Neural cell (in vitro differentiated cells): ENCODE measurements around the gene CPE. TPM values are rescaled to one million over a fixed set of nuclear protein-coding genes. Genes with fewer than 3 reads are reported as not detected.

Experiments used
- H2AFZ ChIP-seq: fragments of 200-600, 300-800 bp; sonication (generic), shearing (Covaris generic); 2 replicates; pipeline ENCODE4 v1.6.0; 2014; ENCODE audit warnings: low read depth, mild to moderate bottlenecking, antibody characterized with exemption, low read length, moderate library complexity
- H3F3A ChIP-seq: fragments of 200-600 bp; shearing (Covaris generic); 2 replicates; pipeline ENCODE4 v1.6.1; 2016; ENCODE audit warnings: mild to moderate bottlenecking, moderate library complexity, mixed read lengths, antibody characterized with exemption, low read length; ENCODE audit not compliant: insufficient read depth, poor library complexity, severe bottlenecking
- H3K27ac ChIP-seq: fragments of 200-600, 300-800 bp; sonication (generic), shearing (Covaris generic); 2 replicates; pipeline ENCODE4 v1.5.1; 2014; ENCODE audit warnings: mild to moderate bottlenecking, low read length, moderate library complexity
- H3K27me3 ChIP-seq: fragments of 300-800, 200-600 bp; sonication (generic), shearing (Covaris generic); 2 replicates; pipeline ENCODE4 v1.6.0; 2014; ENCODE audit warnings: mild to moderate bottlenecking, low read depth, low read length, moderate library complexity; ENCODE audit not compliant: insufficient read depth
- H3K36me3 ChIP-seq: fragments of 300-800, 200-600 bp; sonication (generic), shearing (Covaris generic); 2 replicates; pipeline ENCODE4 v1.5.1; 2014; ENCODE audit warnings: mild to moderate bottlenecking, antibody characterized with exemption, low read length, moderate library complexity; ENCODE audit not compliant: insufficient read depth
- H3K4me2 ChIP-seq: fragments of 300-800, 200-600 bp; sonication (generic), shearing (Covaris generic); 2 replicates; pipeline ENCODE4 v1.6.0; 2014; ENCODE audit warnings: mild to moderate bottlenecking, low read length
- H3K4me3 ChIP-seq: fragments of 300-800, 200-600 bp; sonication (generic), shearing (Covaris generic); 2 replicates; pipeline ENCODE4 v1.5.1; 2014; ENCODE audit warnings: mild to moderate bottlenecking, low read length, moderate library complexity
- H3K79me2 ChIP-seq: fragments of 200-600 bp; shearing (Covaris generic); replicated peaks from 2 replicates; pipeline ENCODE4 v1.6.0; 2014; ENCODE audit warnings: mild to moderate bottlenecking, low read length, moderate library complexity; ENCODE audit not compliant: insufficient read depth
- H3K9ac ChIP-seq: fragments of 300-800, 200-600 bp; sonication (generic), shearing (Covaris generic); 2 replicates; pipeline ENCODE4 v1.6.1; 2016; ENCODE audit warnings: mild to moderate bottlenecking, low read length, mixed read lengths
- H3K9me2 ChIP-seq: fragments of 200-600 bp; shearing (Covaris generic); 2 replicates; pipeline ENCODE4 v1.6.1; 2016; ENCODE audit warnings: mild to moderate bottlenecking, low read length, mixed read lengths; ENCODE audit not compliant: insufficient read depth
- H3K9me3 ChIP-seq: fragments of 200-600, 300-800 bp; sonication (generic), shearing (Covaris generic); 2 replicates; pipeline ENCODE4 v1.6.1; 2016; ENCODE audit warnings: mild to moderate bottlenecking, mixed run types, low read length, moderate library complexity, mixed read lengths
- H4K20me1 ChIP-seq: fragments of 200-600 bp; shearing (Covaris generic); 2 replicates; pipeline ENCODE4 v1.6.1; 2016; ENCODE audit warnings: mild to moderate bottlenecking, mixed run types; ENCODE audit not compliant: insufficient read depth
- CTCF ChIP-seq: fragments of 450-650 bp; IDR thresholded peaks from 2 replicates; pipeline ENCODE4 v1.5.1; 2014; ENCODE audit warnings: antibody characterized with exemption, mild to moderate bottlenecking, moderate library complexity; ENCODE audit not compliant: poor library complexity, severe bottlenecking
- EP300 ChIP-seq: fragments of 450-650 bp; conservative IDR thresholded peaks from 2 replicates; pipeline ENCODE4 v1.6.1; 2014; ENCODE audit warnings: antibody characterized with exemption, mild to moderate bottlenecking, moderate library complexity; ENCODE audit not compliant: poor library complexity, severe bottlenecking
- EZH2 ChIP-seq: fragments of 200-600, 300-800 bp; shearing (Covaris generic), sonication (generic); IDR thresholded peaks from 2 replicates; pipeline ENCODE4 v1.6.1; 2014; ENCODE audit warnings: antibody characterized with exemption, low read length, borderline replicate concordance, mild to moderate bottlenecking; ENCODE audit not compliant: insufficient read depth, poor library complexity, severe bottlenecking
- MXI1 ChIP-seq: fragments of 450-650 bp; conservative IDR thresholded peaks from 2 replicates; pipeline ENCODE4 v1.6.1; 2014; ENCODE audit warnings: antibody characterized with exemption, mild to moderate bottlenecking; ENCODE audit not compliant: poor library complexity, severe bottlenecking
- POLR2AphosphoS5 ChIP-seq: IDR thresholded peaks from 2 replicates; pipeline ENCODE4 v1.6.1; 2012
- RAD21 ChIP-seq: fragments of 450-650 bp; conservative IDR thresholded peaks from 2 replicates; pipeline ENCODE4 v1.6.1; 2014; ENCODE audit warnings: antibody characterized with exemption, mild to moderate bottlenecking, moderate library complexity
- SMC3 ChIP-seq: fragments of 450-650 bp; conservative IDR thresholded peaks from 2 replicates; pipeline ENCODE4 v1.6.1; 2014; ENCODE audit warnings: antibody characterized with exemption, mild to moderate bottlenecking, moderate library complexity; ENCODE audit not compliant: poor library complexity
- TAF1 ChIP-seq: IDR thresholded peaks from 2 replicates; pipeline ENCODE4 v1.6.1; 2012; ENCODE audit warnings: low read depth
- polyA plus RNA-seq: library from polyadenylated mRNA; depleted of rRNA; stranded (reverse); fragments of >200 nt; gene quantifications from 2 replicates; pipeline ENCODE4 v1.2.3, GENCODE V29; 2014
- TF ChIP-seq, protein P1 (sequence below): IDR thresholded peaks from 2 replicates; pipeline ENCODE4 v1.6.1; 2012; ENCODE audit warnings: borderline replicate concordance

Gene CPE
- polyA plus RNA-seq, 1 donor from 2014 or later: 678 TPM

DNA sequence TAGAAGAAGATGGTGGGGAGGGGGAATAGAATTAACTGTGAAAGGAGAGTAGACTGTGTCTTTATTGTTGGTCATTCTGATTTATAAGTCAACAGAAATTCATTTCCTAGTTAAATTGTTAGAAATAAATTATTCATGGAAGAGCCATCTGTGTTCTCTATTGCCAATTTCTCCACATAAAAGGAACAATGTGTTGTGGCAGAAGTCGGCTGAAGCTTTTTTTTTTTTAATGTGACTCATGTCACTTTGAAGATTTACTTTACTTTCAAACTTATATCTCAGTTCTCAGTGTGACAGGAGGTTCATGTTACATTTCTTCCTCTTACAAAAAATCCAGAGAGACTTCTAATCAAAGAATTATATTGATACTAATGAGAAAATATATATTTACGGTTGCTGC lies 60.5 kb downstream of the CPE start:
- no peak for TF ChIP-seq EP300
- TF ChIP-seq CTCF: no peak
- TF ChIP-seq POLR2AphosphoS5: no peak
- H3K4me2 ChIP-seq: no peak overlapping the region

DNA sequence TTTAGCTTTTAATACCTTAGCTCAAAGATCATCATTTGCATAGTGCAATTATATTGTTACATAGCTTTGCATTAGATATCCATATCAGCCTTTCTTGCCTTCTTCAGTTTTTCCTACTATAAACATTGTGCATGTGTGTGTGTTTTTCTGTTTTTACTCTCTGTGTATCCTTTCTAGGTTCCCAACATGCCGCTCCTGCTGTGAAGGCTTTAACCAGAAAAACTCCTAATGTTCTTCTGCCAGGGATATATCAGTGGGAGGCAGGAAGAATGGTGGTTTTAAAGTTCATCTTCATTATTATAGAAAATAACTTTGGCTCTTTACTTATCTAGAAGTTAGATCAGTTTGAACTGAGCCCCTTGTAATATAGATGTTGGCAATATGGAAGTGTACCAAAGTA lies 61.2 kb downstream of the CPE start:
- no peaks in the 10 kb centered on the region for H3K9me3 ChIP-seq
- H2AFZ ChIP-seq: no peak overlapping the region
- no peaks in the 10 kb centered on the region for H3K79me2 ChIP-seq
- TF ChIP-seq CTCF: no peak
- TF ChIP-seq EP300: no peak
- TF ChIP-seq POLR2AphosphoS5: no peak
- TF ChIP-seq SMC3: no peak
- TF ChIP-seq EZH2: no peak
- TF ChIP-seq TAF1: no peak
- TF ChIP-seq RAD21: no peak
- no peak for TF ChIP-seq MXI1
- TF ChIP-seq, protein P1, sequence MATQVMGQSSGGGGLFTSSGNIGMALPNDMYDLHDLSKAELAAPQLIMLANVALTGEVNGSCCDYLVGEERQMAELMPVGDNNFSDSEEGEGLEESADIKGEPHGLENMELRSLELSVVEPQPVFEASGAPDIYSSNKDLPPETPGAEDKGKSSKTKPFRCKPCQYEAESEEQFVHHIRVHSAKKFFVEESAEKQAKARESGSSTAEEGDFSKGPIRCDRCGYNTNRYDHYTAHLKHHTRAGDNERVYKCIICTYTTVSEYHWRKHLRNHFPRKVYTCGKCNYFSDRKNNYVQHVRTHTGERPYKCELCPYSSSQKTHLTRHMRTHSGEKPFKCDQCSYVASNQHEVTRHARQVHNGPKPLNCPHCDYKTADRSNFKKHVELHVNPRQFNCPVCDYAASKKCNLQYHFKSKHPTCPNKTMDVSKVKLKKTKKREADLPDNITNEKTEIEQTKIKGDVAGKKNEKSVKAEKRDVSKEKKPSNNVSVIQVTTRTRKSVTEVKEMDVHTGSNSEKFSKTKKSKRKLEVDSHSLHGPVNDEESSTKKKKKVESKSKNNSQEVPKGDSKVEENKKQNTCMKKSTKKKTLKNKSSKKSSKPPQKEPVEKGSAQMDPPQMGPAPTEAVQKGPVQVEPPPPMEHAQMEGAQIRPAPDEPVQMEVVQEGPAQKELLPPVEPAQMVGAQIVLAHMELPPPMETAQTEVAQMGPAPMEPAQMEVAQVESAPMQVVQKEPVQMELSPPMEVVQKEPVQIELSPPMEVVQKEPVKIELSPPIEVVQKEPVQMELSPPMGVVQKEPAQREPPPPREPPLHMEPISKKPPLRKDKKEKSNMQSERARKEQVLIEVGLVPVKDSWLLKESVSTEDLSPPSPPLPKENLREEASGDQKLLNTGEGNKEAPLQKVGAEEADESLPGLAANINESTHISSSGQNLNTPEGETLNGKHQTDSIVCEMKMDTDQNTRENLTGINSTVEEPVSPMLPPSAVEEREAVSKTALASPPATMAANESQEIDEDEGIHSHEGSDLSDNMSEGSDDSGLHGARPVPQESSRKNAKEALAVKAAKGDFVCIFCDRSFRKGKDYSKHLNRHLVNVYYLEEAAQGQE: no peak
- H4K20me1 ChIP-seq: no peaks in the 10 kb centered on the region
- H3K4me3 ChIP-seq: no peak overlapping the region
- H3K27ac ChIP-seq: no peak overlapping the region
- H3K36me3 ChIP-seq: peaks cover 3% of the 10 kb centered on the region
- H3F3A ChIP-seq: no peaks in the 10 kb centered on the region
- H3K27me3 ChIP-seq: no peaks in the 10 kb centered on the region
- H3K9me2 ChIP-seq: no peaks in the 10 kb centered on the region
- no peak overlapping the region for H3K9ac ChIP-seq
- no peak overlapping the region for H3K4me2 ChIP-seq

More for the DNA sequence above, 60.5 kb downstream of the CPE start:
- H3K79me2 ChIP-seq: no peaks in the 10 kb centered on the region
- peaks cover 3% of the 10 kb centered on the region for H3K36me3 ChIP-seq
- no peak overlapping the region for H3K27ac ChIP-seq
- H3K9me2 ChIP-seq: no peaks in the 10 kb centered on the region
- H3F3A ChIP-seq: no peaks in the 10 kb centered on the region
- no peaks in the 10 kb centered on the region for H4K20me1 ChIP-seq
- H3K9ac ChIP-seq: no peak overlapping the region
- H3K4me3 ChIP-seq: no peak overlapping the region
- H3K27me3 ChIP-seq: no peaks in the 10 kb centered on the region
- H3K9me3 ChIP-seq: no peaks in the 10 kb centered on the region
- no peak overlapping the region for H2AFZ ChIP-seq
